Measurements from ENCODE around the gene PGBD5. TPM values are rescaled to one million over a fixed set of nuclear protein-coding genes. Genes with fewer than 3 reads are reported as not detected.

The PGBD5 gene
- total RNA-seq, 1 donor from 2014 or later, result 6.6 TPM

DNA sequence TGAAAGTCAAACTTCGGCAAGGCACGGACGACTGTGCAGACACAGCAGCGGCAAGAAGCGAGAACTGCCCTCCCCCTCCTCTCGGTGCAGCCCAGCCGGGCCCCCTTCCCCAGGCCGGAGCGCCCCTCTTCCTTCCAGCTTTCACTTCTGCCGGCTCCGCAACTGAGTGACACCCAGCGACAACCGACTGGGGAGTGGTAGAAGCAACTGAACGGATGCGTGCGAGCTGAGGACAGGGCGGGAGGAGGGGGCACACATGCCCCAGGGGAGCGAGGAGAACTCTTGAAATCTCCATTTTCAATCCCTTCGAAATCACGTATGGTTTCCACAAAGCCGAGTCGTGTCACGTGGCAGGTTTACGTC is 146.6 kb downstream of the PGBD5 start:
- DNase-seq (ENCODE audit: low spot score), result peak; percentile 53
- no peak for ATAC-seq
- intact Hi-C loops (cut with DNase I), result no loop called here

- ATAC-seq, result no peak
- intact Hi-C loops (cut with DNase I), result no loop called here
- DNase-seq (ENCODE audit: low spot score), result peak; percentile 35
Observed at GRCh38 chr1:230278871-230279582, 147.1 kb downstream of the PGBD5 start.

DNA sequence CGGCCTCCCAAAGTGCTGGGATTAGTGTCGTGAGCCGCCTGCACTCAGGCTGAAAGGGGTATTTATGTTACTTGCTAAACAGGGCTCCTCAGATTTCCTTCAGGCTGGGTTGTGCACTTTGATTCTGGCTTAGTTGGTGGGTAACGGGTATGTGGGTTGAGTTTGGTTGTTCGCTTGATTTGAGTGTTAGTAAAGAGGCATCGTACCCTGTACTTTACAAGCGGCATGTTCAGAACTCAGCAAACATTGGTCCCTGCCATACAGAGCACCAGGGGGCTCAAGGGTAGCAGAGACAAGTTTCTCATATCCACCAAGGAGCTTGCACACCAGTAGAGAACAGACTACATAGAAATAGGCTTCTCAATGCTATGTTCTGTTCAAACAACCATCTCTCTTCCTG is 147.8 kb downstream of the PGBD5 start:
- DNase-seq (ENCODE audit: low spot score) (peak; percentile 32), ATAC-seq (no peak)
- intact Hi-C loops (cut with DNase I), result no loop called here

DNA sequence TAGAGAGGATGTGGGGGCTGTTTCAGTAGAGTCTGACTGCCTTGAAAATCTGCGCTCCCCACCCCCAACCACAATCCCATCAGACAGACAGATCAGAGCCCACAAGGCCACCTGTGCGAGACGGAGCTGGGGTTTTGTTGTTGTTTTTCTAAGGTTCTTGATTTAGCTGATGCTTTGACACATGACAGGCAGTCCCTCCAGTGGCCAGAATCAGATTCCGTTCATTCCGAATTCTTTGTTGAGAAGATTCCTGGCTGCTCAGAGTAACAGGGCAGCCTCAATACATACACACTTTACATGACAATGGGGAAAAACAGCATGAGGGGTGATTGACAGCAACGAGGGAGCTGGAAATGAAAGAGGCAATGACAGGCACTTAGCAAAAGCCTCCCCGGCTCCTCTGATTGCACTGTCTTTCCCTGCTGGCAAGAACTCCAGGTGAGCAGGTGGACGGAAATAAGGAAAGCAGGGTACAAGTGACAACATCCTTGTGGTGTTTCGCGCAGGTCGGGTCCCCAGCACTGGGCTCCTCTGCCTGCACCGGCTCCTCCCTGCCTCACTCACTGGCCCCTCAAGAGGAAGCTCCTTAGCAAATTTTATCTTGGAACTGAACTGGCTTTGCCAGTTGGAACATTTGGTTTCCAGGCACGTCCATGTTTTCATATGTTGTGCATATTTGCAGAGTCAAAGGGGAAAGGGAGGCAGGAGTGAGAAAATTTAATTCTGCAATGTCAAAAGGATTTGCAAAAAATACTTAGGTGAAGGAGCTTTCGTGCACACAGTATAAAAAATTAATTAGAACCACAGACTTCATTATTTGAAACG is 148.7 kb downstream of the PGBD5 start:
- DNase-seq (ENCODE audit: low spot score) (peak; percentile 48), ATAC-seq (no peak)
- intact Hi-C loops (cut with DNase I), result no loop called here

DNA sequence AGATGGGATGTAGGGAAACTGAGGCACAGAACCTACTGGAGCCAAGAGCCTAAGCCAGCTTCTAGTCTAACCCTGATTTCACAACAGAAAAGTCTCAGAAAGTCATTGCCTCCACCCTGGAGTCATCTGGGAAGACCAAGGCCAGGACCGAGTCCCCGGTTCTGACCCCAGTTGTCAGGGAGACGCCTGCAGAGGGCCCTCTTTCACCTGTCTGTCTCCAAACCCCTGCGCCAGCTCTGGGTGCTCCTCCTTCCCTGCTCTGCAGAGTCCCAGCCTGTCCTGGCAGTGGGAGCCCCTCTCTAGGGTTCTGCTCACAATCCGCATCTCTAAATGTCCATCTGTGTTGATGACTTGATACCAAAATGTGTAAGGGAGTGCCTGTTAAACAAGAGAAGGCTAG is 149.7 kb downstream of the PGBD5 start:
- intact Hi-C loops (cut with DNase I), result no loop called here
- ATAC-seq (no peak), DNase-seq (ENCODE audit: low spot score) (peak; percentile 39)

DNA sequence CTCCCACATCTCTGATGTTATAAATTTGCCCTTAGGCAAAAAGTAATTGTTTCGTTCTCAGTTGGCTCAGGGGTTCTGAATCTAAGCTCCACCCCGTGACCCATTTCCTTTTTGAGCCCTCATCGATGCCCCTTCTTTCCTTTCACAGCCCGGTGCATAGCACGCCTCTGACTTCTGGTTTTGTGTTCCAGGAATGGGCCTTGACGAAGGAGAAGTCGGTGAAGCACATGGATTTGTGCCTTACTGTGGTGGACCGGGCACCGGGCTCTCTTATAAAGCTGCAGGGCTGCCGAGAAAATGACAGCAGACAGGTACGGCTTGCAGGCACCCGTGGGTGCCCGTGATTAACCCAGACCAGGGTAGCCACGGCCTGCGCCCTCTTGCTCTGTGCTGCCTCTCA is 151.9 kb downstream of the PGBD5 start:
- ATAC-seq, result no peak
- intact Hi-C loops (cut with DNase I), result no loop called here
- peak; percentile 37 for DNase-seq (ENCODE audit: low spot score)

DNA sequence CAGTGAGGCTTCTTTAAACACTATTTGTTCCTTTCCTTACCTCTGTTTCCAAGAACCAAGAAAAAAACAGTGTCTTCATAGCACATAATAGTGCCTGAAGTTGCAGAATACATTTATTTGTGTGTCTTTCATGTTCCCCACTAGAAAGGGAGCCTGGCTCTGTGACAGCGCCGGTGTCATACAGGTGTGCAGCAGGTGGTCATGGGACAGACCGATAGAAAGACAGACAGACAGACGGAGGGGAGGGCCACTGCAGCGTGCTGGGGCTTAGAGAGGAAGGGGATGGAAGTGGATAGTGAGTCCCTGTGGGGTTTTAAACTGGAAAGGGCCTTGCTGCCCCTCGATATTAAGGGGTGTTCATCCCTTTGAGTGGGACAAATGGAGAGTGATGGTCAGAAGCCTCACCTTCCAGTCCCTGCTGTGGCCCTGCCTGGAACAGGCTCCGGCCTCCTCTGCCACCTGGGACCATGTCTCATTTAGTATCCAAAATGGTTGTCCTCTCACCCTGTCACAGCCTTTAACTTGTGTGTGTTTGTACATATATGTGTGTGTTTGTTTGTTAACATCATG is 152.9 kb downstream of the PGBD5 start:
- intact Hi-C loops (cut with DNase I), result no loop called here
- ATAC-seq (no peak), DNase-seq (ENCODE audit: low spot score) (peak; percentile 37)

GRCh38 chr1:230272557-230272956 is 153.6 kb downstream of the PGBD5 start:
- ATAC-seq (no peak), DNase-seq (ENCODE audit: low spot score) (peak; percentile 19)
- intact Hi-C loops (cut with DNase I), result no loop called here

GRCh38 chr1:230271300-230272035 is 154.7 kb downstream of the PGBD5 start:
- DNase-seq (ENCODE audit: low spot score), result peak; percentile 49
- ATAC-seq, result no peak
- intact Hi-C loops (cut with DNase I), result no loop called here

GRCh38 chr1:230270559-230271281 is 155.4 kb downstream of the PGBD5 start:
- DNase-seq (ENCODE audit: low spot score), result peak; percentile 22
- ATAC-seq, result no peak
- intact Hi-C loops (cut with DNase I), result no loop called here

GRCh38 chr1:230270185-230270558 is 156.0 kb downstream of the PGBD5 start:
- intact Hi-C loops (cut with DNase I), result no loop called here
- no peak for DNase-seq (ENCODE audit: low spot score)
- ATAC-seq, result no peak

DNA sequence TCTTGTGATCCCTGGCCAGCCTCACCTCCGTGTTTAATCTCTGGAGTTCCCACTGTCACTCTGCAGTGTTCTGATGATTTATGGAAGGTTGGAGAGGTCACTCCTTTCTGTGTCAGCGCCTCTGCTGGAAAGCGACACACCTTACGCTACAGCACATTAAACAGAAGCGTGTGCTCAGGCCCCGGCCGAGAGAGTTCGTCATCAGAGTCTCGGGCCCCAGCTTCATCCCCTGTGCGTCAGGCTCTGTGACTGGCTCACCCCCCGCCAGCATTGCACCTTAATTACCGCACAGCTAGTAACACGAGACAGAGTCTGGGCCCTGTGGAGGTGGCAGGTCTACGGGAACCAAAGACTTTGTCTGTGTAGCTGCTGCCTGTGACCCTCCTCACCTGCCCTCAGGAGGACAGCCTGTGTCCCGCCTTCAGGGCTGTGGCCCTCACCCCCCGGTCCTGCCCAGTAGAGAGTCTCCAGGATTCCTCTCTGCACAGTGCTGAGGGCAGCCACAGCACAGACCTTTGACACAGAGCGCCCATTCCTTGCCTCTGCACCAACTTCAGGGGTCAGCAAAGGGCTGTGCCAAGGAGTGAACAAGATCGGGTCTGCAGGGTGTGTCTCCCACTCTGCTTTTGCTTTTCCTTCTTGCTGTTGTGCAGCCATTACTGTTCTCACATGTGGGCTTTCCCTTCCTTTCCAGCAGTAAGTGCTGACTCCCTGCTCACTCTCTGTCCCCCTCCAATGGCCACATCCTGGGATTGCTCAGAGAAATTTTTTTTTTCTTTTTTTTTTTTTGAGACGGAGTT is 157.6 kb downstream of the PGBD5 start:
- ATAC-seq (peak; percentile 82), DNase-seq (ENCODE audit: low spot score) (peak; percentile 56)
- intact Hi-C loops (cut with DNase I), result no loop called here

DNA sequence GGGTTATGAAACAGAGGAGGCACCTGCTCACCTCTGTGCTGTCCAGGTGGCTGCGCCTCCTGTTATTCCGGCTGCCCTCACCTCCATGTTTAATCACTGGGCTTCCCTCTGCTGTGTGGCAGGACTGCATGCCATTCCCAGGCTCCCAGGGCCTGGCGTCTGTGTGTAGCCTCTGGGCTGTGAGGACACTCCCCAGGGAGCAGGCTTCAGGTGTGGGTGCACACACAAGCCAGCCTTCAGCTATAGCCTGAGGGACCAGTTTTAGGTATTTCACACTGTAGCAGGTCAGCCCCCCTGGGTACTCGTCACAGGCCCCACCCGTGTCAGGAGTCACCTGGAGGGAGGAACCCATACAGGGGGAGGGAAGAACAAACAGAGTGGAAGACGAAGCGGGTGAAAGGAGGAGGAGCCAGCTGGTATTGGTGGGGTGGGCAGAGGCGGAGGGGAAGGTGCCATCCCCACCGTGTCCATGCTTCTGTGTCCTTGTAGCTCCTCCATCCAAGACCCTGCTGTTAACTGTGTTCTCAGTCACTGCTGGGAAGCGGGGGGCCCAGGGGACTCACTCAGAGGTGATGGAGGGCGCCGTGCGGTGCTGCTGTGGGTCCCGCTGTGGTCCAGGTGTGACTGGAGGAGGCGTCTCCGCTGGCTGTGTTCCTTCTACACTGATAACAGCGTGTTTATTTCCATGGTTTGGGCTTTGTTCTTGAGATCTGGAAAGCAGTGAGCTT is 158.6 kb downstream of the PGBD5 start:
- DNase-seq (ENCODE audit: low spot score), result peak; percentile 21
- intact Hi-C loops (cut with DNase I), result no loop called here
- ATAC-seq, result no peak

DNA sequence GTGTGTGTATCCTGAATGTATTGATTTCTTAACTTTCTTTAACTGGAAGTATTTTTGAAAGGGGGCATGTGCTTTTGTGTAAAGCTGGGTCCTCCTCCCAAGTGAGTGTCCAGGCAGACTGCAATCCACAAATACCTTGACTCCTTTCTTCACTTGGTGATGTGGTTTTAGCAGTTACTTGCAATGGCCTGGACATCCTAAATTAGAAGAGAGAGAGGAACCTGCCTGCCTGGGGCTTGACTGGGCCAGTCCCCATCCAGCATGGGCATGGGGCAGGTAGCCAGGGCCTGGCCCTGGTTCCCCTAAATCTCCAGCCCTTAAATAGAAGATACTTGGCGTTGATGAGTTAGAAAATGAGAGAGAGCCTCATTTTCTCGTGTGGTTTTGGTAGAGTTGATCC is 159.7 kb downstream of the PGBD5 start:
- ATAC-seq (no peak), DNase-seq (ENCODE audit: low spot score) (no peak)
- intact Hi-C loops (cut with DNase I), result no loop called here

DNA sequence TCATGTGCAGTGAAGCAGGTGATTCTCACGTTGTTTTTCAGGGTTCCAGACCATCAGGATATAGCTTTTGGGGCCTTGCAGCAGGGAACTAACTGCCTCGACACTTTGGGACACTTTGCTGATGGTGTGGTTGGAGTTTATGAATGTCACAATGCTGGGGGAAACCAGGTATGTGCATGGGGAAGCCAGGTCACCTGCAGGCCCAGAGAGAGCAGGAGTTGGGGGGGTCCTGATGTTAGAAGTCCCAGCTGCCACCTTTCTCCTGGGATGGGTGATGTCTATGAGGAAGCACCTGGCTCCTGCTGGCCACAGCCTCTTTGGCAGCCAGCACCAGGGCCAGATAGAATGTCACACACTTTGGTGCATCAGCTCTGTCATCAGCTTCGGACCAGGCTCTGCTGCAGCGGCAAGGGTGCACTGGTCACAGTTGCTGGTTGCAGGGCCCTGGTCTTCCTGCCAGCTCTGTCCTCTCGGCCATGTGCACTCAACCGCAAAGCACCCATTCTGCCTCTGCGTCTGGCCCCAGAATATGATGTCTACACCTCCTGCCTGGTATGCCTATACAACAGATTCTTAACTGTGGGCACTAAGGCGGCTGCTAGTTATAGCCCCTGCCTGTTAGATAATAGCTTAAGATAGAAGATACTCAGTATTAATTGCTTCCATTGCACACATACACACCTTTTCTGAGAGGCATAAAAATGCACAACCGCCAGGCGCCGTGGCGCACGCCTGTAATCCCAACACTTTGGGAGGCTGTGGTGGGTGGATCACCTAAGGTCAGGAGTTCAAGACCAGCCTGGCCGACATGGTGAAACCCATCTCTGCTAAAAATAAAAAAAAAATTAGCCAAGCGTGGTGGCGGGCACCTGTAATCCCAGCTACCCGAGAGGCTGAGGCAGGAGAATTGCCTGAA is 160.7 kb downstream of the PGBD5 start:
- ATAC-seq, result no peak
- intact Hi-C loops (cut with DNase I), result no loop called here
- peak; percentile 43 for DNase-seq (ENCODE audit: low spot score)
